SH-SY5Y (cell line): ENCODE data around the gene LIN37.

Experiments
- GATA2 ChIP-seq: IDR thresholded peaks from 2 replicates; pipeline ENCODE4 v1.6.1; 2011; ENCODE audit warnings: mild to moderate bottlenecking, low read depth, low read length
- GATA3 ChIP-seq: IDR thresholded peaks from 2 replicates; pipeline ENCODE4 v1.6.1; 2011; ENCODE audit warnings: low read depth, mild to moderate bottlenecking, low read length, moderate library complexity

LIN37 gene

GRCh38 chr19:35748106-35749020, at the start of gene LIN37:
TSS of gene LIN37 (plus strand) at chr19:35748576. CDS start at chr19:35748725, 149 bp downstream.
- TF ChIP-seq GATA2 (no peak), GATA3 (no peak)

- TF ChIP-seq GATA2 = no peak
- no peak for TF ChIP-seq GATA3
Observed at GRCh38 chr19:35702223-35703012, 46.0 kb upstream of the LIN37 start.

- TF ChIP-seq GATA2 (no peak), GATA3 (no peak)
Observed at GRCh38 chr19:35703343-35703742, 45.0 kb upstream of the LIN37 start.

GRCh38 chr19:35704218-35704617, 44.2 kb upstream of the LIN37 start, which contains the start of gene ZBTB32:
TSS of gene ZBTB32 (plus strand) at chr19:35704558. CDS start at chr19:35714627, 10,069 bp downstream.
- TF ChIP-seq GATA2 = no peak
- no peak for TF ChIP-seq GATA3

GRCh38 chr19:35708391-35708790, 40.0 kb upstream of the LIN37 start:
- TF ChIP-seq GATA2 = no peak
- TF ChIP-seq GATA3 = no peak

GRCh38 chr19:35710784-35711723, 37.3 kb upstream of the LIN37 start:
- no peak for TF ChIP-seq GATA2
- TF ChIP-seq GATA3 = no peak

- no peak for TF ChIP-seq GATA3
- no peak for TF ChIP-seq GATA2
Observed at GRCh38 chr19:35712567-35713505, 35.5 kb upstream of the LIN37 start.

GRCh38 chr19:35713506-35713850, 34.9 kb upstream of the LIN37 start:
- TF ChIP-seq GATA3 (no peak), GATA2 (no peak)

- TF ChIP-seq GATA3 = no peak
- no peak for TF ChIP-seq GATA2
Observed at GRCh38 chr19:35713904-35714495, 34.4 kb upstream of the LIN37 start.

GRCh38 chr19:35714601-35715354, 33.6 kb upstream of the LIN37 start:
- TF ChIP-seq GATA3 (no peak), GATA2 (no peak)

- TF ChIP-seq GATA2 (no peak), GATA3 (no peak)
Observed at GRCh38 chr19:35715355-35715809, 33.0 kb upstream of the LIN37 start.
